ENCODE measurements around the gene MRPS18C. TPM values are rescaled to one million over a fixed set of nuclear protein-coding genes. Genes with fewer than 3 reads are reported as not detected.
"Not testable (repeated sequence)": the region's sequence is repeated elsewhere in the genome, so short reads cannot be mapped to it uniquely, and the experiment has no call there.

Gene MRPS18C
- total RNA-seq, 1 donor from 2014 or later: 49.8 TPM

- H3K79me2 ChIP-seq (ENCODE audit: insufficient read depth, low read length): no peaks in the 10 kb centered on the region
- no peak for TF ChIP-seq EZH2 (IDR thresholded peaks at IDR 0.05; ENCODE audit: insufficient read depth, low read length)
- TF ChIP-seq, protein P1, sequence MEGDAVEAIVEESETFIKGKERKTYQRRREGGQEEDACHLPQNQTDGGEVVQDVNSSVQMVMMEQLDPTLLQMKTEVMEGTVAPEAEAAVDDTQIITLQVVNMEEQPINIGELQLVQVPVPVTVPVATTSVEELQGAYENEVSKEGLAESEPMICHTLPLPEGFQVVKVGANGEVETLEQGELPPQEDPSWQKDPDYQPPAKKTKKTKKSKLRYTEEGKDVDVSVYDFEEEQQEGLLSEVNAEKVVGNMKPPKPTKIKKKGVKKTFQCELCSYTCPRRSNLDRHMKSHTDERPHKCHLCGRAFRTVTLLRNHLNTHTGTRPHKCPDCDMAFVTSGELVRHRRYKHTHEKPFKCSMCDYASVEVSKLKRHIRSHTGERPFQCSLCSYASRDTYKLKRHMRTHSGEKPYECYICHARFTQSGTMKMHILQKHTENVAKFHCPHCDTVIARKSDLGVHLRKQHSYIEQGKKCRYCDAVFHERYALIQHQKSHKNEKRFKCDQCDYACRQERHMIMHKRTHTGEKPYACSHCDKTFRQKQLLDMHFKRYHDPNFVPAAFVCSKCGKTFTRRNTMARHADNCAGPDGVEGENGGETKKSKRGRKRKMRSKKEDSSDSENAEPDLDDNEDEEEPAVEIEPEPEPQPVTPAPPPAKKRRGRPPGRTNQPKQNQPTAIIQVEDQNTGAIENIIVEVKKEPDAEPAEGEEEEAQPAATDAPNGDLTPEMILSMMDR (IDR thresholded peaks at IDR 0.05; ENCODE audit: insufficient read depth, low read depth, low read length): peak; percentile 88
- no peak overlapping the region for H3K9ac ChIP-seq (ENCODE audit: low read length)
- FAIRE-seq: no peak
- Mint-ChIP-seq H3K4me3 (ENCODE audit: unreplicated experiment) (no peak overlapping the region), H3K27ac (ENCODE audit: unreplicated experiment) (no peak overlapping the region), H3K27me3 (ENCODE audit: low read depth, unreplicated experiment) (peaks cover 3% of the 10 kb centered on the region), H3K4me1 (ENCODE audit: low read depth, unreplicated experiment) (no peaks in the 10 kb centered on the region), H3K9me3 (ENCODE audit: unreplicated experiment) (no peaks in the 10 kb centered on the region), H3K36me3 (ENCODE audit: low read depth, unreplicated experiment) (no peaks in the 10 kb centered on the region)
- H3K4me2 ChIP-seq (ENCODE audit: low read length): no peak overlapping the region
- no peaks in the 10 kb centered on the region for H3K27me3 ChIP-seq (ENCODE audit: insufficient read depth, low read length)
- DNase-seq (ENCODE audit: low read depth): no peak
- no peak overlapping the region for H3K4me3 ChIP-seq (ENCODE audit: insufficient read depth, low read depth, low read length)
- no peaks in the 10 kb centered on the region for H4K20me1 ChIP-seq (ENCODE audit: insufficient read depth, low read length)
- H3K9me3 ChIP-seq (ENCODE audit: insufficient read depth, low read depth, low read length): no peaks in the 10 kb centered on the region
- no peak overlapping the region for H2AFZ ChIP-seq (ENCODE audit: low read depth, low read length)
- no peak overlapping the region for H3K27ac ChIP-seq (ENCODE audit: low read depth, low read length)
- no peaks in the 10 kb centered on the region for H3K4me1 ChIP-seq (ENCODE audit: insufficient read depth, low read length)
- H3K36me3 ChIP-seq (ENCODE audit: insufficient read depth, low read length): no peaks in the 10 kb centered on the region
These were observed 35.1 kb downstream of the MRPS18C start for GRCh38 chr4:83490876-83491450.

DNA sequence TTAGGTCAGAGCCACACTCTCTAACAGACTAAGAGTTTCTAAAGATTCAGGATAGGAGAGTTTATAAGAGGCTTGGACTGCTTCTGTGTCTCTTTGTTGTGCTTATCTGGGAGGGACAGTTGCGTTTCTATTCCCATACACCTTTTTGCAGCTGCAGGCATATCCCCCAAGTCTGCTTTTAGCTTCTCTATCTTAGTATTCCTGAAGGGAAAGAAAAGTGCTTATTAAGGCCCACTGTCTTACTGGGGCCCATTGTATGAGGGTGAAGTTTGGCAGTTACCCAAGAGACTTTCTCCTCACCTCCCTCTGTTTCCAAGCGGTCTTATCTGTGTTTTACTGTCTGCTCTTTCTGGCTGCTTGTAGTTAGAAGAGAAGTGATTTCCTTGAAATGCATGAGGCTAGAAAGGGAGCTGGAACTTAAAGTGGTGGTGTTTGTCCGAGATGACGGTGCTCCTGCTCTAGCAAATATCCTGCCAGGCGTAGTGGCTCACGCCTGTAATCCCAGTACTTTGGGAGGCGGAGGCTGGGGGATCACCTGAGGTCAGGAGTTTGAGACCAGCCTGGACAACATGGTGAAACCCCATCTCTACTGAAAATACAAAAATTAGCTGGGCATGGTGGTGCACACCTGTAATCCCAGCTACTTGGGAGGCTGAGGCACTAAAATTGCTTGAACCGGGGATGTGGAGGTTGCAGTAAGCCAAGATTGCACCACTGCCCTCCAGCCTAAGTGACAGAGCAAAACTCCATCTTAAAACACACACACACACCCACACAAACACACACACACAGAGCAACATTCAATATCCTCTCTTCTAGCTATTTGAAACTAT, 40.4 kb downstream of the MRPS18C start:
- not testable (repeated sequence) for H3K9ac ChIP-seq (ENCODE audit: low read length); H3K4me3 Mint-ChIP-seq (ENCODE audit: unreplicated experiment); H3K36me3 Mint-ChIP-seq (ENCODE audit: low read depth, unreplicated experiment); H3K27me3 ChIP-seq (ENCODE audit: insufficient read depth, low read length); H3K79me2 ChIP-seq (ENCODE audit: insufficient read depth, low read length); H3K9me3 ChIP-seq (ENCODE audit: insufficient read depth, low read depth, low read length); H2AFZ ChIP-seq (ENCODE audit: low read depth, low read length); H3K27ac Mint-ChIP-seq (ENCODE audit: unreplicated experiment); H3K4me2 ChIP-seq (ENCODE audit: low read length); H3K27me3 Mint-ChIP-seq (ENCODE audit: low read depth, unreplicated experiment); FAIRE-seq; H4K20me1 ChIP-seq (ENCODE audit: insufficient read depth, low read length); H3K36me3 ChIP-seq (ENCODE audit: insufficient read depth, low read length); H3K27ac ChIP-seq (ENCODE audit: low read depth, low read length); H3K4me1 ChIP-seq (ENCODE audit: insufficient read depth, low read length); DNase-seq (ENCODE audit: low read depth); H3K9me3 Mint-ChIP-seq (ENCODE audit: unreplicated experiment); H3K4me1 Mint-ChIP-seq (ENCODE audit: low read depth, unreplicated experiment); H3K4me3 ChIP-seq (ENCODE audit: insufficient read depth, low read depth, low read length)

DNA sequence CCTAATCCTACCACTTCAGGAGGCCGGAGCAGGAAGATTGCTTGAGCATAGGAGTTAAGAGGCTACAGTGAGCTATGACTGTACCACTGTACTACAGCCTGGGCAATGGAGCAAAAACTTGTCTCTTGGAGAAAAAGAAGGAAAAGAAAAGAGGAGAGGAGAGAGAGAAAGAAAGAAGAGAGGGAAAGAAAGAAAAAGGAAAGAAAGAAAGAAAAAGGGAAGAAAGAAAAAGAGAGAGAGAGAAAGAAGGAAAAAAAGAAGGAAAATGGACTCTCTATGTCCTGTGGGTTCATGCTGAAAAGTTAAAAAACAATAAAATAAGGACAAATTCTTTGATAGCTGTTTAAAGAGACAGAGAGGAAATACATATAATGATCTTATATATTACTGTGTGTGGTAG, 42.3 kb downstream of the MRPS18C start:
- Mint-ChIP-seq H3K27ac (ENCODE audit: unreplicated experiment) (no peak overlapping the region), H3K27me3 (ENCODE audit: low read depth, unreplicated experiment) (peaks cover 2% of the 10 kb centered on the region), H3K9me3 (ENCODE audit: unreplicated experiment) (no peaks in the 10 kb centered on the region), H3K36me3 (ENCODE audit: low read depth, unreplicated experiment) (no peaks in the 10 kb centered on the region), H3K4me3 (ENCODE audit: unreplicated experiment) (no peak overlapping the region), H3K4me1 (ENCODE audit: low read depth, unreplicated experiment) (no peaks in the 10 kb centered on the region)
- Histone ChIP-seq H3K9me3 (ENCODE audit: insufficient read depth, low read depth, low read length) (no peaks in the 10 kb centered on the region), H3K4me1 (ENCODE audit: insufficient read depth, low read length) (no peaks in the 10 kb centered on the region), H3K79me2 (ENCODE audit: insufficient read depth, low read length) (no peaks in the 10 kb centered on the region), H2AFZ (ENCODE audit: low read depth, low read length) (no peak overlapping the region), H4K20me1 (ENCODE audit: insufficient read depth, low read length) (no peaks in the 10 kb centered on the region), H3K9ac (ENCODE audit: low read length) (no peak overlapping the region), H3K4me2 (ENCODE audit: low read length) (no peak overlapping the region), H3K4me3 (ENCODE audit: insufficient read depth, low read depth, low read length) (no peak overlapping the region), H3K27me3 (ENCODE audit: insufficient read depth, low read length) (no peaks in the 10 kb centered on the region), H3K27ac (ENCODE audit: low read depth, low read length) (no peak overlapping the region), H3K36me3 (ENCODE audit: insufficient read depth, low read length) (no peaks in the 10 kb centered on the region)
- no peak for TF ChIP-seq EZH2 (IDR thresholded peaks at IDR 0.05; ENCODE audit: insufficient read depth, low read length)
- FAIRE-seq: no peak
- DNase-seq (ENCODE audit: low read depth): no peak

DNA sequence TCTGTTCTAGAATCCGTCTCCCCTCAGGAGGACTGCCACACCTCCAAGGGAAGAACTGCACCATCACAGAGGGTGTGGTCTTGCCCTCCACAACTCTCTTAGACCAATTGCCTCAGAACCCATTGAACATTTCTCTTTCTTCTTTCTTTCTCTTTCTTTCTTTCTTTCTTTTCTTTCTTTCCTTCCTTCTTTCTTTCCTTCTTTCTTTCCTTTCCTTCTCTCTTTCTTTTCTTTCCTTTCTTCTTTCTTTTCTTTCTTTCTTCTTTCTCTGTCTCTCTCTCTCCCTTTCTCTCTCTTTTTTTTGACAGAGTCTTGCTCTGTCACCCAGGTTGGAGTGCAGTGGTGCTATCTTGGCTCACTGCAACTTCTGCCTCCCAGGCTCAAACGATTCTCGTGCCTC, 45.8 kb downstream of the MRPS18C start:
- FAIRE-seq; H3K4me3 ChIP-seq (ENCODE audit: insufficient read depth, low read depth, low read length); H3K9me3 Mint-ChIP-seq (ENCODE audit: unreplicated experiment): not testable (repeated sequence)

More for the DNA sequence above, 45.8 kb downstream of the MRPS18C start:
- H3K36me3 ChIP-seq (ENCODE audit: insufficient read depth, low read length); H2AFZ ChIP-seq (ENCODE audit: low read depth, low read length); H3K4me2 ChIP-seq (ENCODE audit: low read length); H3K9ac ChIP-seq (ENCODE audit: low read length); H3K27ac ChIP-seq (ENCODE audit: low read depth, low read length); H3K9me3 ChIP-seq (ENCODE audit: insufficient read depth, low read depth, low read length); H3K79me2 ChIP-seq (ENCODE audit: insufficient read depth, low read length); H3K4me1 ChIP-seq (ENCODE audit: insufficient read depth, low read length); H3K36me3 Mint-ChIP-seq (ENCODE audit: low read depth, unreplicated experiment); H4K20me1 ChIP-seq (ENCODE audit: insufficient read depth, low read length); H3K27ac Mint-ChIP-seq (ENCODE audit: unreplicated experiment); DNase-seq (ENCODE audit: low read depth); H3K4me3 Mint-ChIP-seq (ENCODE audit: unreplicated experiment); H3K27me3 ChIP-seq (ENCODE audit: insufficient read depth, low read length); H3K27me3 Mint-ChIP-seq (ENCODE audit: low read depth, unreplicated experiment); H3K4me1 Mint-ChIP-seq (ENCODE audit: low read depth, unreplicated experiment): not testable (repeated sequence)

Measured in astrocyte (in vitro differentiated cells and primary cell).